Osteocyte (in vitro differentiated cells): ENCODE results near the gene AP2A2. TPM values are rescaled to one million over a fixed set of nuclear protein-coding genes. Genes with fewer than 3 reads are reported as not detected.
"Not testable (repeated sequence)": the region's sequence is repeated elsewhere in the genome, so short reads cannot be mapped to it uniquely, and the experiment has no call there.

Source experiments
- DNase-seq: peaks from one replicate; pipeline ENCODE4 v3.0.0; 2021; ENCODE audit warnings: mixed read lengths; ENCODE audit not compliant: unreplicated experiment; ENCODE audit errors: extremely low spot score
- H3K27ac Mint-ChIP-seq: one replicate; pipeline ENCODE4 v1.8.0; 2021; ENCODE audit warnings: mild to moderate bottlenecking, mixed read lengths; ENCODE audit not compliant: unreplicated experiment
- H3K27me3 Mint-ChIP-seq: one replicate; pipeline ENCODE4 v1.8.0; 2021; ENCODE audit warnings: mixed read lengths; ENCODE audit not compliant: unreplicated experiment
- H3K36me3 Mint-ChIP-seq: one replicate; pipeline ENCODE4 v1.8.0; 2021; ENCODE audit warnings: mixed read lengths; ENCODE audit not compliant: unreplicated experiment
- H3K4me1 Mint-ChIP-seq: one replicate; pipeline ENCODE4 v1.8.0; 2021; ENCODE audit warnings: mixed read lengths; ENCODE audit not compliant: unreplicated experiment
- H3K4me3 Mint-ChIP-seq: one replicate; pipeline ENCODE4 v1.8.0; 2021; ENCODE audit warnings: mild to moderate bottlenecking, moderate library complexity, mixed read lengths; ENCODE audit not compliant: unreplicated experiment
- H3K9me3 Mint-ChIP-seq: one replicate; pipeline ENCODE4 v1.8.0; 2021; ENCODE audit warnings: mixed read lengths; ENCODE audit not compliant: unreplicated experiment
- total RNA-seq: library from RNA; stranded (reverse); gene quantifications from 2 replicates; pipeline ENCODE4 v1.2.1, GENCODE V29; 2021
- TF ChIP-seq, protein P1 (sequence below): fragments of 200-600 bp; sonication (generic); IDR thresholded peaks from 2 replicates; pipeline ENCODE4 v1.5.0; 2021; ENCODE audit warnings: antibody characterized with exemption, mild to moderate bottlenecking, moderate library complexity

Gene AP2A2
- total RNA-seq, 1 donor from 2014 or later, result 102 TPM

DNA sequence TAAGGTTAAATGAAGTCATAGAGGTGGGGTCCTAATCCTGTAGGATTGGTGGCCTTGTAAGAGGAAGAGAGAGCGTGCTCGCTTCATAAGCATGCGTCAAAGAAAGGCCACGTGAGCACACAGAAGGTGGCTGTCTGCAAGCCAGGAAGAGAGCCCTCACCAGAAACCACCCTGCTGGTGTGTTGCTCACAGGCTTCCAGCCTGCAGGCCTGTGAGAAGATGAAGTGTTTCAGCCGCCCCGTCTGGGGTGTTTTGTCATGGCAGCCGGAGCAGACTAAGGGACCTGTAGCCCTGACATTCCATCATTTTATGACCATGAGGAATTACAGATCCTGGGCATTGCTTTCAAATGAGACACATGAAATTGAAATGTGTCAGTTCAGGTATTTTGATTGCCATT lies 32.4 kb downstream of the AP2A2 start:
- Mint-ChIP-seq H3K4me3 (no peak overlapping the region), H3K9me3 (no peaks in the 10 kb centered on the region), H3K36me3 (peaks cover 13% of the 10 kb centered on the region), H3K4me1 (peaks cover 21% of the 10 kb centered on the region), H3K27me3 (no peaks in the 10 kb centered on the region), H3K27ac (no peak overlapping the region)
- no peak for DNase-seq
- TF ChIP-seq, protein P1, sequence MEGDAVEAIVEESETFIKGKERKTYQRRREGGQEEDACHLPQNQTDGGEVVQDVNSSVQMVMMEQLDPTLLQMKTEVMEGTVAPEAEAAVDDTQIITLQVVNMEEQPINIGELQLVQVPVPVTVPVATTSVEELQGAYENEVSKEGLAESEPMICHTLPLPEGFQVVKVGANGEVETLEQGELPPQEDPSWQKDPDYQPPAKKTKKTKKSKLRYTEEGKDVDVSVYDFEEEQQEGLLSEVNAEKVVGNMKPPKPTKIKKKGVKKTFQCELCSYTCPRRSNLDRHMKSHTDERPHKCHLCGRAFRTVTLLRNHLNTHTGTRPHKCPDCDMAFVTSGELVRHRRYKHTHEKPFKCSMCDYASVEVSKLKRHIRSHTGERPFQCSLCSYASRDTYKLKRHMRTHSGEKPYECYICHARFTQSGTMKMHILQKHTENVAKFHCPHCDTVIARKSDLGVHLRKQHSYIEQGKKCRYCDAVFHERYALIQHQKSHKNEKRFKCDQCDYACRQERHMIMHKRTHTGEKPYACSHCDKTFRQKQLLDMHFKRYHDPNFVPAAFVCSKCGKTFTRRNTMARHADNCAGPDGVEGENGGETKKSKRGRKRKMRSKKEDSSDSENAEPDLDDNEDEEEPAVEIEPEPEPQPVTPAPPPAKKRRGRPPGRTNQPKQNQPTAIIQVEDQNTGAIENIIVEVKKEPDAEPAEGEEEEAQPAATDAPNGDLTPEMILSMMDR, result no peak

DNA sequence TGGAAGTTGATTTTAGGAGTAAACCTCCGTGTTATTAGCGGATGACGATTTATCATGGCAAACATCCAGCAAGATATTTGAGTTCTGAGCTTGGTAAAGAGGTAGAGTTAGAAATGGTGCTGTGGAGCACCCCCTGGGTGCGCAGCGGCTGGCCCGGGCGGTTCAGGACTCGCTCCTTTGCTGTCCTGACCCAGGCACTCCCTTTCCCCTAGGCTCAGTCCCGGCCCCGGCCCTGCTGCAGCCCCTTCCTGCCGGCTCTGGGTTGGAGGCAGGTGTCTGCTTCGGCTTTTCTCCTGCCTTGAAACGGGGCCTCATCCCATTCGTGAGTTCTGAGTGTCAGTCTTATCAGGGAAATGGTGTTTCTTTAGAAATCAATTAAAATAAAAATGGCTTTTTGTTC lies 33.4 kb downstream of the AP2A2 start:
- no peak for DNase-seq
- Mint-ChIP-seq H3K4me1 (peaks cover 21% of the 10 kb centered on the region), H3K27ac (no peak overlapping the region), H3K4me3 (no peak overlapping the region), H3K27me3 (no peaks in the 10 kb centered on the region), H3K9me3 (no peaks in the 10 kb centered on the region), H3K36me3 (peaks cover 20% of the 10 kb centered on the region)
- TF ChIP-seq, protein P1, result no peak

DNA sequence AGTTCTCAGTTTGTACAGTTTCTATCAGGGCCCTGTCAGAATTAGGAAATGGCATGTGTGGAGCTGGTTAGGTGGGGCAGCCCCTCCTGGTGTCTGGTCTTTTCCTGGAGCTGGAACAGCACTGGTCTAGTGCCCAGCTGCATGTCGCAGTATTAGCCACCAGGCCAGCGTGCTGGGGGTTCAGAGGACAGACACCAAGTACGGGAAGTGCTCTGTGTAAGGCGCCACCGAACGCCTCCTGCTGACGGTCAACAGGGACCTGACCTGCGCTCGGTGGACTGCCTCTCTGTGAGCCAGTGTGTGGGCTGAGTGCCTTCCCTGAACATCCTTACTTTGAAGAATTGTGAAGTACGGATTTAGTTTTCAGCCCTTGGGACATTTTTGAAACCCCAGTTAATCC lies 33.9 kb downstream of the AP2A2 start:
- H3K9me3 Mint-ChIP-seq, result no peaks in the 10 kb centered on the region
- H3K4me3 Mint-ChIP-seq, result no peak overlapping the region
- no peak for DNase-seq
- H3K27me3 Mint-ChIP-seq, result no peaks in the 10 kb centered on the region
- H3K4me1 Mint-ChIP-seq, result peaks cover 15% of the 10 kb centered on the region
- no peak overlapping the region for H3K27ac Mint-ChIP-seq
- TF ChIP-seq, protein P1, result no peak
- H3K36me3 Mint-ChIP-seq, result peaks cover 26% of the 10 kb centered on the region

DNA sequence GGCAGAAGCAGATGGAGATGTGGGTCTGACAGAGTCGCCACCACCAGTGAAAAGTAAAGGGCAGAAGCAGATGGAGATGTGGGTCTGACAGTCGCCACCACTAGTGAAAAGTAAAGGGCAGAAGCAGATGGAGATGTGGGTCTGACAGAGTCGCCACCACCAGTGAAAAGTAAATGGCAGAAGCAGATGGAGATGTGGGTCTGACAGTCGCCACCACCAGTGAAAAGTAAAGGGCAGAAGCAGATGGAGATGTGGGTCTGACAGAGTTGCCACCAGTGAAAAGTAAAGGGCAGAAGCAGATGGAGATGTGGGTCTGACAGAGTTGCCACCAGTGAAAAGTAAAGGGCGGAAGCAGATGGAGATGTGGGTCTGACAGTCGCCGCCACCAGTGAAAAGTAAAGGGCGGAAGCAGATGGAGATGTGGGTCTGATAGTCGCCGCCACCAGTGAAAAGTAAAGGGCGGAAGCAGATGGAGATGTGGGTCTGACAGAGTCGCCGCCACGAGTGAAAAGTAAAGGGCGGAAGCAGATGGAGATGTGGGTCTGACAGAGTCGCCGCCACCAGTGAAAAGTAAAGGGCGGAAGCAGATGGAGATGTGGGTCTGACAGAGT lies 35.7 kb downstream of the AP2A2 start:
- not testable (repeated sequence) for H3K27me3 Mint-ChIP-seq, H3K4me1 Mint-ChIP-seq, H3K9me3 Mint-ChIP-seq, H3K27ac Mint-ChIP-seq, DNase-seq, H3K4me3 Mint-ChIP-seq
- peaks cover 26% of the 10 kb centered on the region for H3K36me3 Mint-ChIP-seq

- Mint-ChIP-seq H3K27me3 (no peaks in the 10 kb centered on the region), H3K4me3 (no peak overlapping the region), H3K27ac (no peak overlapping the region), H3K4me1 (peaks cover 11% of the 10 kb centered on the region), H3K36me3 (peaks cover 26% of the 10 kb centered on the region), H3K9me3 (no peaks in the 10 kb centered on the region)
- no peak for DNase-seq
- TF ChIP-seq, protein P1, result no peak
Observed at GRCh38 chr11:961921-962320, 36.3 kb downstream of the AP2A2 start.

DNA sequence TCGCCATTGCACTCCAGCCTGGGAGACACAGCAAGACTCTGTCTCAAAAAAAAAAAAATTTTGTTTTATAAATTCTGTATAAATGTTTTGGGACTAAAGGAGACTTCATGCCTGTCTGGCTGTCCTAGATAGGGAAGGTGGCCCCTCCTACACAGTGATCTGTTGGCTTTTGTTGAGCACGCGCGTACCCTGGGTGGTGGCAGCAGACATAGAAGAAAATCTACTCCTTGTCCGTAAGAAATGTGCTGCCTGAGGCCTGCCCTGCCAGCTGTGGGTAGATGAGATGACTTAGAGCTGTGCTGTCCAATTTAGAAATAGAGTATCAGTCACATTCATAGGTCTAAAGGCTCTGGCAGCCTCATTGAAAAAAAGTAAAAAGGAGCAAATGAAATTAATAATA lies 37.0 kb downstream of the AP2A2 start:
- H3K36me3 Mint-ChIP-seq, result peaks cover 26% of the 10 kb centered on the region
- no peaks in the 10 kb centered on the region for H3K27me3 Mint-ChIP-seq
- no peaks in the 10 kb centered on the region for H3K9me3 Mint-ChIP-seq
- DNase-seq, result no peak
- TF ChIP-seq, protein P1, result no peak
- peaks cover 10% of the 10 kb centered on the region for H3K4me1 Mint-ChIP-seq
- no peak overlapping the region for H3K4me3 Mint-ChIP-seq
- H3K27ac Mint-ChIP-seq, result no peak overlapping the region
